T-helper 2 cell treated with Interferon-gamma antibody and Interleukin-4, amounts not matched to agents 5 μg/mL and 100 μg/mL, for 36 hours (primary cell): ENCODE data around the gene TLE6.
"Not testable (repeated sequence)": the region's sequence is repeated elsewhere in the genome, so short reads cannot be mapped to it uniquely, and the experiment has no call there.

Source experiments
- DNase-seq: peaks from one replicate; pipeline ENCODE4 v3.0.0; 2021; ENCODE audit warnings: low spot score
- H3K27ac Mint-ChIP-seq: one replicate; pipeline ENCODE4 v1.8.0; 2021; ENCODE audit warnings: mild to moderate bottlenecking, mixed read lengths
- H3K27me3 Mint-ChIP-seq: one replicate; pipeline ENCODE4 v1.8.0; 2021; ENCODE audit warnings: low read depth, mixed read lengths
- H3K36me3 Mint-ChIP-seq: one replicate; pipeline ENCODE4 v1.8.0; 2021; ENCODE audit warnings: low read depth, mixed read lengths
- H3K4me1 Mint-ChIP-seq: one replicate; pipeline ENCODE4 v1.8.0; 2021; ENCODE audit warnings: low read depth, mixed read lengths
- H3K4me3 Mint-ChIP-seq: one replicate; pipeline ENCODE4 v1.8.0; 2022; ENCODE audit warnings: mild to moderate bottlenecking, moderate library complexity, mixed read lengths
- H3K9me3 Mint-ChIP-seq: one replicate; pipeline ENCODE4 v1.8.0; 2021; ENCODE audit warnings: mixed read lengths

TLE6 gene

GRCh38 chr19:2982561-2982960, 5.2 kb downstream of the TLE6 start:
- Mint-ChIP-seq H3K36me3 (no peaks in the 10 kb centered on the region), H3K4me1 (peaks cover 2% of the 10 kb centered on the region), H3K9me3 (no peaks in the 10 kb centered on the region), H3K4me3 (no peak overlapping the region), H3K27ac (no peak overlapping the region), H3K27me3 (peaks cover 20% of the 10 kb centered on the region)
- DNase-seq, result no peak

DNA sequence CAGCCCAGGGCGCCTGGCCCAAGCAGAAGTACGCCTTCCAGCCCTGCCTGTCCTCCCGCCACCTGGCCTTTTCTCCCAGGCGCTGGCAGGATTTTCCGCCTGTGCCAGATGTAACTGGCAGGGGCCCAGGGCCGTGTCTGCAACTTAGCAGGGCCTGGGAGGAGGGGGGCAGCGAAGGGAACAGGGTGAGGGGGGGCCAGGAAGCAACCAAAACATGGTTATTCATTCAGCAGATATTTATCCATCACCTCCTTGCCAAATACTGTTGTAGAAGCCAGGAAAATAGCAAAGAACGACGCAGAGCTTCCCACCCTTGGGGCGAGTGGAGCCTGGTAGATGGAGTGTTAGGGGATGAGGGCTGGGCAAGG, 5.6 kb downstream of the TLE6 start:
- H3K4me1 Mint-ChIP-seq, result no peaks in the 10 kb centered on the region
- H3K9me3 Mint-ChIP-seq, result no peaks in the 10 kb centered on the region
- DNase-seq, result no peak
- H3K4me3 Mint-ChIP-seq, result no peak overlapping the region
- no peak overlapping the region for H3K27ac Mint-ChIP-seq
- H3K27me3 Mint-ChIP-seq, result peaks cover 20% of the 10 kb centered on the region
- no peaks in the 10 kb centered on the region for H3K36me3 Mint-ChIP-seq

- peaks cover 20% of the 10 kb centered on the region for H3K27me3 Mint-ChIP-seq
- no peak overlapping the region for H3K27ac Mint-ChIP-seq
- H3K9me3 Mint-ChIP-seq, result no peaks in the 10 kb centered on the region
- DNase-seq, result no peak
- H3K4me3 Mint-ChIP-seq, result no peak overlapping the region
- H3K4me1 Mint-ChIP-seq, result no peaks in the 10 kb centered on the region
- H3K36me3 Mint-ChIP-seq, result no peaks in the 10 kb centered on the region
These were observed 6.2 kb downstream of the TLE6 start for GRCh38 chr19:2983351-2984214.

GRCh38 chr19:2984215-2984528, 6.8 kb downstream of the TLE6 start:
- no peaks in the 10 kb centered on the region for H3K4me1 Mint-ChIP-seq
- no peak overlapping the region for H3K4me3 Mint-ChIP-seq
- no peak overlapping the region for H3K27ac Mint-ChIP-seq
- H3K27me3 Mint-ChIP-seq, result peaks cover 20% of the 10 kb centered on the region
- no peak for DNase-seq
- no peaks in the 10 kb centered on the region for H3K9me3 Mint-ChIP-seq
- no peaks in the 10 kb centered on the region for H3K36me3 Mint-ChIP-seq

DNA sequence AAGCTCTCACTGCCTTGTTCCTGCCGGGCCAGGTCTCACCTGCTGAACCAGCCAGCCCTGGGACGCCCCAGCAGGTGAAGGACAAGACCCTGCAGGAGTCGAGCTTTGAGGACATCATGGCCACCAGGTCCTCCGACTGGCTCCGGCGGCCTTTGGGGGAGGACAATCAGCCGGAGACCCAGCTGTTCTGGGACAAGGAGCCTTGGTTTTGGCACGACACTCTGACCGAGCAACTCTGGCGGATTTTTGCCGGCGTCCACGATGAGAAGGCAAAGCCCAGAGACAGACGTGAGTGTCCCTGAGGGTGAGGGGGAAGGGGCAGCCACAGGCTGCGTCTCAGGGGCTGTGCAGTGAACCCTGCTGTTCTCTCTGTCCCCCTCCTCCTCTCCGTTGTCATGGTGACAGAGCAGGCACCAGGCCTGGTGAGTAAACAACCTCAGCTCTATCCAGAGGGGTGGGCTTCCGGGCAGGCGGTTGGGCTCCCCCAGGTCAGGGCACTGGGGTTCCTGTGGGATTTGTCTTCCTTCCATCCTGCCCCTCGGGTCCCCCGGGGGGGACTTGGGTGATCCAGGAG, 9.7 kb downstream of the TLE6 start:
- H3K4me1 Mint-ChIP-seq, result no peaks in the 10 kb centered on the region
- peaks cover 15% of the 10 kb centered on the region for H3K27me3 Mint-ChIP-seq
- no peak for DNase-seq
- H3K9me3 Mint-ChIP-seq, result no peaks in the 10 kb centered on the region
- H3K36me3 Mint-ChIP-seq, result no peaks in the 10 kb centered on the region
- no peak overlapping the region for H3K4me3 Mint-ChIP-seq
- H3K27ac Mint-ChIP-seq, result no peak overlapping the region

DNA sequence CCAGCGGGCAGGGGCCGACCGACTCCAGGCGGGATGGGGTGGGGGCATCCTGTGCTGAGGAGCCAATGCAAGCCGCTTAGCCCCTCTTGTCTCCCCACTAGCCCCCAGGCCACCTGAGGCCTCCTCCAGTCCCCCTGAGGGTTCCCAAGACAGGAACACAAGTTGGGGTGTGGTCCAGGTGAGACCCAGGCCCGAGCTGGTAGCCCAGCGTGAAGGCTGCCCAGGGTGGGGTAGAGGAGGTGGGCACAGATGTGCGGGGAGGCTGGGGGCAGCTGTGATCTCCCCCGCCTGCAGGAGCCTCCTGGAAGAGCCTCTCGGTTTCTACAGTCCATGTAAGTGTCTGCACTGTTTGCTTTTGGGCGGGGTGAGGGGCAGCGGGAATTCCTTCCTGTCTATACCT, 10.4 kb downstream of the TLE6 start:
- H3K27ac Mint-ChIP-seq, result no peak overlapping the region
- H3K27me3 Mint-ChIP-seq, result peaks cover 15% of the 10 kb centered on the region
- H3K36me3 Mint-ChIP-seq, result no peaks in the 10 kb centered on the region
- no peaks in the 10 kb centered on the region for H3K4me1 Mint-ChIP-seq
- no peak overlapping the region for H3K4me3 Mint-ChIP-seq
- DNase-seq, result no peak
- no peaks in the 10 kb centered on the region for H3K9me3 Mint-ChIP-seq

DNA sequence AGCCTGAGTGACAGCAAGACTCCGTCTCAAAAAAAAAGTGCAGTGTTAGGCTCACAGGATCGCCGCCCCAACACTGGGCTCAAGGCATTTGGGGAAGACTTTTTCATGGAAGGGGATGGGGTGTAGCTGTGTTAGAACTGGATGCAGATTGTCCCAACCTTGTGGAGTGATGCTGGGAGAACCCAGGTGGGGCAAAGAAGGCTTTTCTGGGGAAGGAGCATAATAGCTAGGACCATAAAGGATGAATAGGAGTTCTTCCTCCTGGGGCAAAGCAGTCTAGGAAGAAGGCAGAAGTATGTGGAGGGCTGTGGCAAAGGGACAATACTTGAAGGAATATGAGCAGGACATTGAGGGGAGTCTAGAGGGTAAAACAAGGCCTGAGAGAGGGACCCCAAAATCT, 11.2 kb downstream of the TLE6 start:
- no peak overlapping the region for H3K27ac Mint-ChIP-seq
- H3K4me3 Mint-ChIP-seq, result no peak overlapping the region
- peaks cover 10% of the 10 kb centered on the region for H3K27me3 Mint-ChIP-seq

GRCh38 chr19:2989236-2989946, 12.0 kb downstream of the TLE6 start:
- H3K4me3 Mint-ChIP-seq, result no peak overlapping the region
- no peaks in the 10 kb centered on the region for H3K36me3 Mint-ChIP-seq
- DNase-seq, result no peak
- H3K27me3 Mint-ChIP-seq, result peaks cover 6% of the 10 kb centered on the region
- H3K4me1 Mint-ChIP-seq, result no peaks in the 10 kb centered on the region
- no peak overlapping the region for H3K27ac Mint-ChIP-seq
- H3K9me3 Mint-ChIP-seq, result no peaks in the 10 kb centered on the region

More for the DNA sequence above, 11.2 kb downstream of the TLE6 start:
- Mint-ChIP-seq H3K36me3 (no peaks in the 10 kb centered on the region), H3K4me1 (no peaks in the 10 kb centered on the region), H3K9me3 (no peaks in the 10 kb centered on the region)
- no peak for DNase-seq

GRCh38 chr19:2992333-2992732, 15.0 kb downstream of the TLE6 start:
- not testable (repeated sequence) for H3K27ac Mint-ChIP-seq, DNase-seq, H3K4me1 Mint-ChIP-seq, H3K9me3 Mint-ChIP-seq, H3K36me3 Mint-ChIP-seq, H3K27me3 Mint-ChIP-seq, H3K4me3 Mint-ChIP-seq

- H3K4me3 Mint-ChIP-seq, result no peak overlapping the region
- DNase-seq, result no peak
- no peaks in the 10 kb centered on the region for H3K4me1 Mint-ChIP-seq
- H3K36me3 Mint-ChIP-seq, result no peaks in the 10 kb centered on the region
- H3K9me3 Mint-ChIP-seq, result no peaks in the 10 kb centered on the region
- H3K27ac Mint-ChIP-seq, result no peak overlapping the region
- no peaks in the 10 kb centered on the region for H3K27me3 Mint-ChIP-seq
These were observed 15.6 kb downstream of the TLE6 start for GRCh38 chr19:2992958-2993357.

DNA sequence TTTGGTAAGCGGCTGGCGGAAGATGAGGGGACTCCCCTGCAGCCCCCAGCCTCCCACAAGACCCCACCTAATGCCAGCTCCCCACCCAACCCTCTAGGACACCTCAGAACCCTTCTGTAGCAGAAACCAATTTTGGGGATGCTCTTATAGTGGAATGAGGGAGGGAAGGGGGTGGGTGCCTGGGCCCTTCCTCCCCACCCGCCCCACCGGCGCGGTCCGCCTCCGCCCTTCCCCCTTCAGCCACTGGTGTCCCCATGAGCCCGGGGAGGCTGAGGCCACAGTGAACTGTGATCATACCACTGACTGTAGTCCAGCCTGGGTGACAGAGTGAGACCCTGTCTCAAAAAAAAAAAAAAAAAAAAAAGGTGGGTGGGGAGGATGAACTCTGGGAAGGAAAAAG, 16.2 kb downstream of the TLE6 start:
- Mint-ChIP-seq H3K27ac (no peak overlapping the region), H3K36me3 (no peaks in the 10 kb centered on the region), H3K27me3 (no peaks in the 10 kb centered on the region), H3K4me1 (no peaks in the 10 kb centered on the region), H3K9me3 (no peaks in the 10 kb centered on the region), H3K4me3 (no peak overlapping the region)
- DNase-seq, result no peak

GRCh38 chr19:2994588-2995131, 17.3 kb downstream of the TLE6 start:
- Mint-ChIP-seq H3K36me3 (no peaks in the 10 kb centered on the region), H3K27me3 (no peaks in the 10 kb centered on the region), H3K27ac (no peak overlapping the region), H3K4me1 (no peaks in the 10 kb centered on the region), H3K9me3 (no peaks in the 10 kb centered on the region), H3K4me3 (no peak overlapping the region)
- no peak for DNase-seq

GRCh38 chr19:2997720-2998119, 20.4 kb downstream of the TLE6 start:
- Mint-ChIP-seq H3K27ac (no peak overlapping the region), H3K27me3 (no peaks in the 10 kb centered on the region), H3K4me1 (no peaks in the 10 kb centered on the region), H3K9me3 (no peaks in the 10 kb centered on the region), H3K4me3 (no peak overlapping the region), H3K36me3 (no peaks in the 10 kb centered on the region)
- no peak for DNase-seq

- Mint-ChIP-seq H3K36me3 (no peaks in the 10 kb centered on the region), H3K27ac (no peak overlapping the region), H3K4me3 (no peak overlapping the region), H3K27me3 (no peaks in the 10 kb centered on the region), H3K9me3 (no peaks in the 10 kb centered on the region), H3K4me1 (no peaks in the 10 kb centered on the region)
- DNase-seq, result no peak
These were observed 21.3 kb downstream of the TLE6 start for GRCh38 chr19:2998642-2999041.
